Measurements from ENCODE around the gene PELI1. TPM values are rescaled to one million over a fixed set of nuclear protein-coding genes. Genes with fewer than 3 reads are reported as not detected.

Gene PELI1
- polyA plus RNA-seq, 1 donor from 2014 or later: 34.9 TPM

- TF ChIP-seq CTCF (IDR thresholded peaks at IDR 0.05; ENCODE audit: poor library complexity, severe bottlenecking) (no peak), SMC3 (conservative IDR thresholded peaks at IDR 0.05; ENCODE audit: poor library complexity) (no peak), REST (IDR thresholded peaks at IDR 0.05; ENCODE audit: borderline replicate concordance) (no peak), MXI1 (conservative IDR thresholded peaks at IDR 0.05; ENCODE audit: poor library complexity, severe bottlenecking) (no peak), RAD21 (conservative IDR thresholded peaks at IDR 0.05) (no peak), EP300 (conservative IDR thresholded peaks at IDR 0.05; ENCODE audit: poor library complexity, severe bottlenecking) (no peak), EZH2 (IDR thresholded peaks at IDR 0.05; ENCODE audit: borderline replicate concordance, insufficient read depth, low read length, poor library complexity, severe bottlenecking) (no peak)
- no peaks in the 10 kb centered on the region for H3F3A ChIP-seq (ENCODE audit: insufficient read depth, low read length, poor library complexity, severe bottlenecking)
- peaks cover 17% of the 10 kb centered on the region for H3K79me2 ChIP-seq (replicated peaks; ENCODE audit: insufficient read depth, low read length)
- H3K9ac ChIP-seq (ENCODE audit: low read length): no peak overlapping the region
- H3K4me2 ChIP-seq (ENCODE audit: low read length): no peak overlapping the region
- no peak overlapping the region for H2AFZ ChIP-seq (ENCODE audit: low read depth, low read length)
- H3K4me3 ChIP-seq (ENCODE audit: low read length): no peak overlapping the region
- H3K36me3 ChIP-seq (ENCODE audit: insufficient read depth, low read length): no peaks in the 10 kb centered on the region
- no peaks in the 10 kb centered on the region for H3K9me2 ChIP-seq (ENCODE audit: insufficient read depth, low read length)
- no peak overlapping the region for H3K27ac ChIP-seq (ENCODE audit: low read length)
- no peaks in the 10 kb centered on the region for H3K27me3 ChIP-seq (ENCODE audit: insufficient read depth, low read depth, low read length)
- no peaks in the 10 kb centered on the region for H3K9me3 ChIP-seq (ENCODE audit: low read length)
- H4K20me1 ChIP-seq (ENCODE audit: insufficient read depth): no peaks in the 10 kb centered on the region
Measured at GRCh38 chr2:64108666-64109241, 35.5 kb downstream of the PELI1 start.

GRCh38 chr2:64106481-64106880 lies 37.7 kb downstream of the PELI1 start:
- TF ChIP-seq TAF1 (IDR thresholded peaks at IDR 0.05; ENCODE audit: low read depth) (no peak), SMC3 (conservative IDR thresholded peaks at IDR 0.05; ENCODE audit: poor library complexity) (no peak), EZH2 (IDR thresholded peaks at IDR 0.05; ENCODE audit: borderline replicate concordance, insufficient read depth, low read length, poor library complexity, severe bottlenecking) (no peak), REST (IDR thresholded peaks at IDR 0.05; ENCODE audit: borderline replicate concordance) (no peak), CTCF (IDR thresholded peaks at IDR 0.05; ENCODE audit: poor library complexity, severe bottlenecking) (no peak), EP300 (conservative IDR thresholded peaks at IDR 0.05; ENCODE audit: poor library complexity, severe bottlenecking) (no peak), POLR2AphosphoS5 (IDR thresholded peaks at IDR 0.05) (no peak), RAD21 (conservative IDR thresholded peaks at IDR 0.05) (no peak), MXI1 (conservative IDR thresholded peaks at IDR 0.05; ENCODE audit: poor library complexity, severe bottlenecking) (no peak)
- H3F3A ChIP-seq (ENCODE audit: insufficient read depth, low read length, poor library complexity, severe bottlenecking): no peaks in the 10 kb centered on the region
- no peak overlapping the region for H3K27ac ChIP-seq (ENCODE audit: low read length)
- H3K4me2 ChIP-seq (ENCODE audit: low read length): no peak overlapping the region
- no peak overlapping the region for H3K9ac ChIP-seq (ENCODE audit: low read length)
- no peak overlapping the region for H3K4me3 ChIP-seq (ENCODE audit: low read length)
- no peak overlapping the region for H2AFZ ChIP-seq (ENCODE audit: low read depth, low read length)
- no peaks in the 10 kb centered on the region for H3K36me3 ChIP-seq (ENCODE audit: insufficient read depth, low read length)
- H3K79me2 ChIP-seq (replicated peaks; ENCODE audit: insufficient read depth, low read length): peaks cover 10% of the 10 kb centered on the region
- no peaks in the 10 kb centered on the region for H4K20me1 ChIP-seq (ENCODE audit: insufficient read depth)
- H3K9me2 ChIP-seq (ENCODE audit: insufficient read depth, low read length): no peaks in the 10 kb centered on the region
- H3K9me3 ChIP-seq (ENCODE audit: low read length): no peaks in the 10 kb centered on the region
- H3K27me3 ChIP-seq (ENCODE audit: insufficient read depth, low read depth, low read length): no peaks in the 10 kb centered on the region

All from neural cell (in vitro differentiated cells).